GM12801 (cell line): ENCODE measurements around the gene PPP1R9B.

Experiments
- CTCF ChIP-seq: IDR thresholded peaks from one replicate; pipeline ENCODE4 v1.5.1; 2011; ENCODE audit warnings: control low read depth; ENCODE audit not compliant: insufficient read length; ENCODE audit errors: extremely low read depth

The PPP1R9B gene

GRCh38 chr17:50132104-50132794, 18.2 kb downstream of the PPP1R9B start:
- no peak for TF ChIP-seq CTCF

- TF ChIP-seq CTCF = no peak
Measured at GRCh38 chr17:50130559-50131305, 19.7 kb downstream of the PPP1R9B start.

- TF ChIP-seq CTCF = no peak
Measured at GRCh38 chr17:50129728-50130558, 20.5 kb downstream of the PPP1R9B start, which contains the start of gene SAMD14. TSS of gene SAMD14 (minus strand) at chr17:50130160. CDS start at chr17:50124959, 5,201 bp downstream.

GRCh38 chr17:50129353-50129727, 21.1 kb downstream of the PPP1R9B start:
- TF ChIP-seq CTCF = no peak

- TF ChIP-seq CTCF = no peak
Measured at GRCh38 chr17:50128441-50129352, 21.8 kb downstream of the PPP1R9B start.

GRCh38 chr17:50127697-50128361, 22.6 kb downstream of the PPP1R9B start:
- TF ChIP-seq CTCF = no peak
